Mammary epithelial cell (primary cell): ENCODE results near the gene FREM1.

ENCODE experiments used
- EZH2 ChIP-seq: IDR thresholded peaks from 2 replicates; pipeline ENCODE4 v1.6.1; 2012; ENCODE audit warnings: low read length, inconsistent platforms, borderline replicate concordance
- TF ChIP-seq, protein P1 (sequence below), 2 donors: IDR thresholded peaks in 1 of 2; conservative IDR thresholded peaks in 1 of 2; 2 replicates each; pipeline ENCODE4 v1.5.1; 2011 to 2012; ENCODE audit warnings: inconsistent platforms in 2 of 2, low read length in 2 of 2, mild to moderate bottlenecking in 2 of 2, control low read depth in 1 of 2, low read depth in 1 of 2; ENCODE audit not compliant: insufficient read depth in 1 of 2; ENCODE audit errors: extremely low read depth in 1 of 2

GRCh38 chr9:14723301-14723700 is 186.9 kb downstream of the FREM1 start:
- no peak for TF ChIP-seq EZH2
- TF ChIP-seq, protein P1, sequence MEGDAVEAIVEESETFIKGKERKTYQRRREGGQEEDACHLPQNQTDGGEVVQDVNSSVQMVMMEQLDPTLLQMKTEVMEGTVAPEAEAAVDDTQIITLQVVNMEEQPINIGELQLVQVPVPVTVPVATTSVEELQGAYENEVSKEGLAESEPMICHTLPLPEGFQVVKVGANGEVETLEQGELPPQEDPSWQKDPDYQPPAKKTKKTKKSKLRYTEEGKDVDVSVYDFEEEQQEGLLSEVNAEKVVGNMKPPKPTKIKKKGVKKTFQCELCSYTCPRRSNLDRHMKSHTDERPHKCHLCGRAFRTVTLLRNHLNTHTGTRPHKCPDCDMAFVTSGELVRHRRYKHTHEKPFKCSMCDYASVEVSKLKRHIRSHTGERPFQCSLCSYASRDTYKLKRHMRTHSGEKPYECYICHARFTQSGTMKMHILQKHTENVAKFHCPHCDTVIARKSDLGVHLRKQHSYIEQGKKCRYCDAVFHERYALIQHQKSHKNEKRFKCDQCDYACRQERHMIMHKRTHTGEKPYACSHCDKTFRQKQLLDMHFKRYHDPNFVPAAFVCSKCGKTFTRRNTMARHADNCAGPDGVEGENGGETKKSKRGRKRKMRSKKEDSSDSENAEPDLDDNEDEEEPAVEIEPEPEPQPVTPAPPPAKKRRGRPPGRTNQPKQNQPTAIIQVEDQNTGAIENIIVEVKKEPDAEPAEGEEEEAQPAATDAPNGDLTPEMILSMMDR (conservative IDR thresholded peaks at IDR 0.05 in 1 of 2, IDR thresholded peaks at IDR 0.05 in 1 of 2; ENCODE audit: extremely low read depth in 1 of 2, insufficient read depth in 1 of 2, low read depth in 1 of 2, low read length in 2 of 2): no peak
